ENCODE results near the gene SAMD1.

DNA sequence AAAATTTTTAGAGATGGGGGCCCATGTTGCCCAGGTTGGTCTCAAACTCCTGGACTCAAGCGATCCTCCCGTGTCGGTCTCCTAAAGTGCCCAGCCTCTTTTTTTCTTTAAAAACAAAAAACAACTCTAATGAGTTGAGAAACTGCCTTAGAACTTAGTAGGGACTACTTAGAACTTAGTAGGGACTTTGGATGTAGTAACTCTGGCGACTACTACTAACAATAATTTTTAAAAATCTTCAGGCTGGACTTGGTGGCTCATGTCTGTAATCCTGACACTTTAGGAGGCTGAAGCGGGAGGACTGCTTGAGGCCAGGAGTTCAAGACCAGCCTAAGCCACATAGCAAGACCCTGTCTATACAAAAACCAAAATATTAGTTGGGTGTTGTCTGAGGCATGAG lies 4.5 kb downstream of the SAMD1 start:
- TF ChIP-seq, protein P1, sequence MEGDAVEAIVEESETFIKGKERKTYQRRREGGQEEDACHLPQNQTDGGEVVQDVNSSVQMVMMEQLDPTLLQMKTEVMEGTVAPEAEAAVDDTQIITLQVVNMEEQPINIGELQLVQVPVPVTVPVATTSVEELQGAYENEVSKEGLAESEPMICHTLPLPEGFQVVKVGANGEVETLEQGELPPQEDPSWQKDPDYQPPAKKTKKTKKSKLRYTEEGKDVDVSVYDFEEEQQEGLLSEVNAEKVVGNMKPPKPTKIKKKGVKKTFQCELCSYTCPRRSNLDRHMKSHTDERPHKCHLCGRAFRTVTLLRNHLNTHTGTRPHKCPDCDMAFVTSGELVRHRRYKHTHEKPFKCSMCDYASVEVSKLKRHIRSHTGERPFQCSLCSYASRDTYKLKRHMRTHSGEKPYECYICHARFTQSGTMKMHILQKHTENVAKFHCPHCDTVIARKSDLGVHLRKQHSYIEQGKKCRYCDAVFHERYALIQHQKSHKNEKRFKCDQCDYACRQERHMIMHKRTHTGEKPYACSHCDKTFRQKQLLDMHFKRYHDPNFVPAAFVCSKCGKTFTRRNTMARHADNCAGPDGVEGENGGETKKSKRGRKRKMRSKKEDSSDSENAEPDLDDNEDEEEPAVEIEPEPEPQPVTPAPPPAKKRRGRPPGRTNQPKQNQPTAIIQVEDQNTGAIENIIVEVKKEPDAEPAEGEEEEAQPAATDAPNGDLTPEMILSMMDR (conservative IDR thresholded peaks at IDR 0.05 in 1 of 2, IDR thresholded peaks at IDR 0.05 in 1 of 2; ENCODE audit: low read depth in 1 of 2, low read length in 2 of 2) = no peak
- no peak for TF ChIP-seq EZH2 (IDR thresholded peaks at IDR 0.05; ENCODE audit: low read length, missing control alignments)
